ENCODE measurements around the gene ATXN1.

The ATXN1 gene

GRCh38 chr6:16658348-16659034, 102.8 kb downstream of the ATXN1 start:
- peaks cover 4% of the 10 kb centered on the region for H3K36me3 ChIP-seq (replicated peaks)
- in situ Hi-C loops (cut with HindIII; ENCODE audit: low pct_ligation_motif_present, low sequenced_read_pairs), result no loop called here
- no peak overlapping the region for H3K4me3 ChIP-seq (ENCODE audit: low read depth, low read length)
- no peaks in the 10 kb centered on the region for H3K27me3 ChIP-seq (replicated peaks)
- H3K27ac ChIP-seq, result no peak overlapping the region
- no peak for DNase-seq
- TF ChIP-seq, protein P1, sequence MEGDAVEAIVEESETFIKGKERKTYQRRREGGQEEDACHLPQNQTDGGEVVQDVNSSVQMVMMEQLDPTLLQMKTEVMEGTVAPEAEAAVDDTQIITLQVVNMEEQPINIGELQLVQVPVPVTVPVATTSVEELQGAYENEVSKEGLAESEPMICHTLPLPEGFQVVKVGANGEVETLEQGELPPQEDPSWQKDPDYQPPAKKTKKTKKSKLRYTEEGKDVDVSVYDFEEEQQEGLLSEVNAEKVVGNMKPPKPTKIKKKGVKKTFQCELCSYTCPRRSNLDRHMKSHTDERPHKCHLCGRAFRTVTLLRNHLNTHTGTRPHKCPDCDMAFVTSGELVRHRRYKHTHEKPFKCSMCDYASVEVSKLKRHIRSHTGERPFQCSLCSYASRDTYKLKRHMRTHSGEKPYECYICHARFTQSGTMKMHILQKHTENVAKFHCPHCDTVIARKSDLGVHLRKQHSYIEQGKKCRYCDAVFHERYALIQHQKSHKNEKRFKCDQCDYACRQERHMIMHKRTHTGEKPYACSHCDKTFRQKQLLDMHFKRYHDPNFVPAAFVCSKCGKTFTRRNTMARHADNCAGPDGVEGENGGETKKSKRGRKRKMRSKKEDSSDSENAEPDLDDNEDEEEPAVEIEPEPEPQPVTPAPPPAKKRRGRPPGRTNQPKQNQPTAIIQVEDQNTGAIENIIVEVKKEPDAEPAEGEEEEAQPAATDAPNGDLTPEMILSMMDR (IDR thresholded peaks at IDR 0.05; ENCODE audit: low read depth, low read length, missing control alignments), result no peak

- no peaks in the 10 kb centered on the region for H3K27me3 ChIP-seq (replicated peaks)
- DNase-seq, result no peak
- TF ChIP-seq, protein P1 (IDR thresholded peaks at IDR 0.05; ENCODE audit: low read depth, low read length, missing control alignments), result no peak
- H3K27ac ChIP-seq, result no peak overlapping the region
- peaks cover 7% of the 10 kb centered on the region for H3K36me3 ChIP-seq (replicated peaks)
- in situ Hi-C loops (cut with HindIII; ENCODE audit: low pct_ligation_motif_present, low sequenced_read_pairs), result no loop called here
- H3K4me3 ChIP-seq (ENCODE audit: low read depth, low read length), result no peak overlapping the region
These were observed 103.5 kb downstream of the ATXN1 start for GRCh38 chr6:16657768-16658167.

- in situ Hi-C loops (cut with HindIII; ENCODE audit: low pct_ligation_motif_present, low sequenced_read_pairs), result no loop called here
- TF ChIP-seq, protein P1 (IDR thresholded peaks at IDR 0.05; ENCODE audit: low read depth, low read length, missing control alignments), result no peak
- H3K4me3 ChIP-seq (ENCODE audit: low read depth, low read length), result no peak overlapping the region
These were observed 104.8 kb downstream of the ATXN1 start for GRCh38 chr6:16656451-16656850.

GRCh38 chr6:16654701-16655100, 106.6 kb downstream of the ATXN1 start:
- DNase-seq, result no peak
- Histone ChIP-seq H3K4me3 (ENCODE audit: low read depth, low read length) (no peak overlapping the region), H3K27ac (no peak overlapping the region), H3K36me3 (replicated peaks) (peaks cover 16% of the 10 kb centered on the region), H3K27me3 (replicated peaks) (no peaks in the 10 kb centered on the region)
- TF ChIP-seq, protein P1 (IDR thresholded peaks at IDR 0.05; ENCODE audit: low read depth, low read length, missing control alignments), result no peak
- in situ Hi-C loops (cut with HindIII; ENCODE audit: low pct_ligation_motif_present, low sequenced_read_pairs), result no loop called here

More at GRCh38 chr6:16656451-16656850, 104.8 kb downstream of the ATXN1 start:
- H3K36me3 ChIP-seq (replicated peaks), result peaks cover 16% of the 10 kb centered on the region
- H3K27me3 ChIP-seq (replicated peaks), result no peaks in the 10 kb centered on the region
- no peak for DNase-seq
- no peak overlapping the region for H3K27ac ChIP-seq

GRCh38 chr6:16653226-16653625, 108.0 kb downstream of the ATXN1 start:
- DNase-seq, result no peak
- in situ Hi-C loops (cut with HindIII; ENCODE audit: low pct_ligation_motif_present, low sequenced_read_pairs), result no loop called here
- Histone ChIP-seq H3K4me3 (ENCODE audit: low read depth, low read length) (no peak overlapping the region), H3K36me3 (replicated peaks) (peaks cover 16% of the 10 kb centered on the region), H3K27me3 (replicated peaks) (no peaks in the 10 kb centered on the region), H3K27ac (no peak overlapping the region)
- TF ChIP-seq, protein P1 (IDR thresholded peaks at IDR 0.05; ENCODE audit: low read depth, low read length, missing control alignments), result no peak

GRCh38 chr6:16651871-16652270, 109.4 kb downstream of the ATXN1 start:
- Histone ChIP-seq H3K27me3 (replicated peaks) (no peaks in the 10 kb centered on the region), H3K27ac (no peak overlapping the region)
- no peak for DNase-seq

More at GRCh38 chr6:16651871-16652270, 109.4 kb downstream of the ATXN1 start:
- TF ChIP-seq, protein P1 (IDR thresholded peaks at IDR 0.05; ENCODE audit: low read depth, low read length, missing control alignments), result no peak
- Histone ChIP-seq H3K36me3 (replicated peaks) (peaks cover 16% of the 10 kb centered on the region), H3K4me3 (ENCODE audit: low read depth, low read length) (no peak overlapping the region)
- in situ Hi-C loops (cut with HindIII; ENCODE audit: low pct_ligation_motif_present, low sequenced_read_pairs), result no loop called here

All from brain microvascular endothelial cell (primary cell).